GM21619 (cell line): ENCODE results near the gene TMED10.
"Not testable (repeated sequence)": the region's sequence is repeated elsewhere in the genome, so short reads cannot be mapped to it uniquely, and the experiment has no call there.

Source experiments
- ATAC-seq: cut with Tn5 transposase; IDR thresholded peaks from one replicate; pipeline ENCODE4 v1.9.1; 2021; ENCODE audit not compliant: unreplicated experiment

The TMED10 gene

GRCh38 chr14:75162631-75163030 lies 13.8 kb downstream of the TMED10 start:
- no peak for ATAC-seq

DNA sequence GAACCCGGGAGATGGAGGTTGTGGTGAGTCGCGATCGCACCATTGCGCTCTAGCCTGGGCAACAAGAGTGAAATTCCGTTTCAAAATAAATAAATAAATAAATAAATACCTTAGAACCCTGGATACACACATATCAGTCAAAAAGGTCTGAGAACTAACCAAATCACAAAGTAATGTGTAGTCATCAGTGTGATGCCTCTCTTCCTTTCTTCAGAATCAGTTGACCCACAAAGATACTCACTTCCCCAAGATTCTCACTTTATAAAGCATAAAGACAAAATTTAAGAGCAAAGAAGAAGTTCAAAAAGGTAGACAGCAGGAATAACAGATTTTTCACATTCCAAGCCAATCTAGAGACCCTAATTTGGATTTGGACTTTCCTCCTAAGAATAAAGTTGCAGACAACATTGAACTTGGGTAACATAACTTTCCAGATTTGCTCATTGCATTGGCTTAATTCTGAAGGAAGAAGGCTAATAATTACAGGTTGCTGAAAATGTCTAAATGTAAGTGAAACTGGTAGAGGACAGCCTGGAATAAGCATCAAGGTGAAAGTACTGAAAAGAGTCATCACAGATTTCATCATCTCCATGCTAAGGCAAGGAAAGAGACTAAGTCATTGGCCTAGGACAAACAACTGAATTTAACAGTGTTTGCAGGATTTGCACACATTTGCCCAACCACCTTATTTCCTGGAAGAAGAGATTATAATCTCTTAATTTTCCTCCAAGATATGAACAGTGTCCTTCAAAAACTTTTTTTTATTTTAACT lies 17.4 kb downstream of the TMED10 start:
- no peak for ATAC-seq

DNA sequence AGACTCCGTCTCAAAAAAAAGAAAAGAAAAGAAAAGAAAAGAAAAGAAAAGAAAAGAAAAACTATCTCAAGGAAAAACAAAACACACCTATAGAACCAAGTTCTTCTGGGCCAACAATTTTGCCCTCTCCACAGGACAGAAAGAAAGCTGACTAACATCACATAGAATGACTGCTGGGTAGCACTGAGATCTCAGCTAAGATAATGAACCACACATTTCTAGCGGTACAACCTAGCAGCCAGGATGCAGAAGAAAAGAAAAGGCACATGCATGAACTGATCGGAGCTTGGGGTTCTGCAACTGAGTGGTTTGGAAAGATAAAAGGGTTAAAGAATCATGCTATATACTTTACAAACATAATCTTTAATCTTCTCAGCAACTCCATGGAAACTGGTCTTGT lies 19.5 kb downstream of the TMED10 start:
- ATAC-seq = no peak

DNA sequence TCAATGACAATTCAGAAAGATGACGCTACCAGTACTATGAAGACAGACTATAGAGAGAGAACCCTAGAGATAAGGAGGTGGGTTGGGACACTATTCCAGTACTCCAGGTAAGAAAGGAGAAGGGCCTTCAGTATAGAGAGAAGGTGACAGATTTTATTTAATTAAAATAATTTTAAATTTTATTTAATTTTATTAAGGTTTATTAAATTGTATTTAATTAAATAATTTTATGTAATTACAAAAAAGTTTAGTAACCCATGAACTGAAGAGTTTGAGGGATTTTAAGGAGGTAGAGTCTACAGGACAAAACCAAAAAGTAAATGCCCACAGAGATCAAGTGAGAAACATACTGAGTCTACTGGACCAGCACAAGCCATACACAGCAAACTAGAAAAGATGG lies 20.3 kb downstream of the TMED10 start:
- no peak for ATAC-seq

DNA sequence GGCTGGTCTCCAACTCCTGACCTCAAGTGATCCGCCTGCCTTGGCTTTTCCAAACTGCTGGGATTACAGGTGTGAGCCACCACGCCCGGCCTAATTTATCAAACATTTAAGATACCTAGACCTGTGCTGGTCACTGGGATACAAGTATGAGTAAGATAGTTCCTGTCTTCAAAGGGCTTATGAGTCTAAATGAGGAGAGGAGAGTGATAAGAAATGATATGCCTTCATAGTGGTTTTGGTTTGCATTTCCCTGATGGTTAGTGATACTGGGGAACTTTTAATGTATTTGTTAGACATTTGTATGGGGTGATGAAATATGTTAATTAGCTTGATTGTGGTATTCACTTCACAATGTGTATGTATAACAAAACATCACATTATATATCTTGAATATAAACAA lies 21.2 kb downstream of the TMED10 start:
- ATAC-seq = no peak

DNA sequence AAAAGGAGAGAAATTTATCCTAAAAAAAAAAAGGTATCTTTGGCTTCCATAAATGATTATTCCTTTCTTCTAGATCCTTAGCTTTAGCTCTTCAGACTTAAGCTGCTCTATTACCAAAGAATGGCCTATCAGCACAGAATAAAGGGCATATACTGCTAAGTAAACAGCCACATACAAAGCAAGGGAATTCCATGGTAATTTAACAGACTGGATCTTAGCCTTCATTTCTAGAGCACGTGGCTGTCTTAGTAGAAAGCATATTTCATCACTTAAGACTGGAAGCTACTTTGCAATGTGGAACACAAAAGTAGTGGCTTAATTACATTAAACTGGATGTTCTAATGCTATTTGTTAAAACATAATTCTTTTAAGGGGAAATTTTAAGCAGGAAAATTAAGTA lies 23.1 kb downstream of the TMED10 start:
- ATAC-seq = no peak

GRCh38 chr14:75151851-75152250 lies 24.6 kb downstream of the TMED10 start:
- ATAC-seq = no peak

- not testable (repeated sequence) for ATAC-seq
Measured at GRCh38 chr14:75150637-75151036, 25.8 kb downstream of the TMED10 start.

- ATAC-seq = no peak
Measured at GRCh38 chr14:75150150-75150549, 26.3 kb downstream of the TMED10 start.

- ATAC-seq = no peak
Measured at GRCh38 chr14:75147423-75148071, 28.9 kb downstream of the TMED10 start.

GRCh38 chr14:75144944-75145343 lies 31.5 kb downstream of the TMED10 start:
- ATAC-seq = no peak

- ATAC-seq = no peak
Measured at GRCh38 chr14:75143761-75144527, 32.5 kb downstream of the TMED10 start.

DNA sequence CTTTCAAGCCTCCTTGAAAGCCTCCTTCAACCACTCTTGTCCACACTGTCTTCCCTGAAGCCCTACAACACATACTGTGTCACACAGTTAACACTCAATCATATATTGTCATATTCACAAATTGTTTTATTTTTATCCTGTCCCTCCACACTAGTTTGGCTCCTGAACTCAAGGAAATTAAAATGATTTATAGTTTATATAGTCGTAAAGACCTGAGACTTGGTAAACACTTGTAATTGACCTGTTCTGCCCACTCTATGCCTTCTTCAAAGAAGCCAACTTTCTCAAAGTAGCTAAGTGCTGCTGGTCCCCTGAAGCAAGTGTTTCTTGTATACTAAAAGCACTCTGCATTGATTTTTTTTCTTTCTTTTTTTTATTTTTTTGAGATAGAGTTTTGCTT lies 33.9 kb downstream of the TMED10 start:
- ATAC-seq = no peak

DNA sequence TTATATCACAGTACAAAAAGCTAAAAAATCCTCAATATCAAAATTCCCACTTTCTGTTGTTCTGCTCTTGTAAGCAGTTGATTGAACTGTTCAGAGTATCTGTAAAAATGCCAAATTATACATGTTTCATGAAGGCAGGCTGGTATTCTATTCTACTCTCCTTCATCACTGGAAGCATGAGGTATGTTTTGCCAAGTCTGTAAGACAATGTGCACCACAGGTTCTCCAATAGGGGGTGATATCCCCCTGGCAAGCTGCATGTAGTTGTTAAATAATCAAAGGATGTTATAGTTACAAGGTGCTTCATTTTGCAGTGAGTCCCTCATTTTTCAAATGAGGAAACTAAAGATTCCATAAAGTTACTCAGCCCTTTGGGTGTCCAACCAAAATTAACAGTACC lies 34.4 kb downstream of the TMED10 start:
- ATAC-seq = no peak

- ATAC-seq = no peak
Measured at GRCh38 chr14:75141062-75141461, 35.4 kb downstream of the TMED10 start.

- no peak for ATAC-seq
Measured at GRCh38 chr14:75140620-75141019, 35.8 kb downstream of the TMED10 start.

- ATAC-seq = no peak
Measured at GRCh38 chr14:75139185-75139584, 37.2 kb downstream of the TMED10 start.

- no peak for ATAC-seq
Measured at GRCh38 chr14:75138492-75138891, 37.9 kb downstream of the TMED10 start.

DNA sequence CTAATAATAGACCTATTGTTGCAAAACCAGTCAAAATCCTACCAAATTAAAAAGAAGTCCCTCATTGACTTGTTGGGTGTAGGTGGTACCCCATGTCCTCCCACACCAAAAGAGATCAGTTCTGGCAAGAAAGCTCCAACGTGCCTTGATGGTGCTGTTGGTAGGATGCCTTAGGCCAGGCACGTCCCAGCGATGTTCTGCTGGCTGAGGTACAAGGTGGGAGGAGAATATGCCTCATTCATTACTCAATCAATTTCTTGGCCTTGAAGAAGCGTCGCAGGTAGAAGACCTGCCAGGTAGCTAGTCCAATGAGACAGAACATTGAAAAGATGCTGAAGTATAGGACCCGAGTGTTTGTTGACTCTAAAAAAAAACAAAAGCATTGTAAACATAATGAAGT lies 41.8 kb downstream of the TMED10 start:
- no peak for ATAC-seq

DNA sequence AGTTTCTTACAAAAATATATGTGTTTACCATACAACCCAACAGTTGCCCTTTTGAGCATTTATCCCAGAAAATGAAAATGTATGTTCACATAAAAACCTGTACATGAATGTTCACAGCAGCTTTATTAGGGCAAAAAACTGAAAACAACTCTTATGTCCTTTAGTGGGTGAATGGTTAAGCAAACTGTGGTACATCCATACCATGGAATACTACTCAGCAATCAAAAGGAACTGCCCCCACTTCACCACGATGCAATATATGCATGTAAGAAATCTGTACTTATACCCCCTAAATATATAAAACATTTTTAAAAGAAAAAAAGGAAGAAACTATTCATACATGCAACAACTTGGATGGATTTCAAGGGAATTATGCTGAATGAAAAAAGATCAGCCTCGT lies 42.8 kb downstream of the TMED10 start:
- ATAC-seq = no peak

DNA sequence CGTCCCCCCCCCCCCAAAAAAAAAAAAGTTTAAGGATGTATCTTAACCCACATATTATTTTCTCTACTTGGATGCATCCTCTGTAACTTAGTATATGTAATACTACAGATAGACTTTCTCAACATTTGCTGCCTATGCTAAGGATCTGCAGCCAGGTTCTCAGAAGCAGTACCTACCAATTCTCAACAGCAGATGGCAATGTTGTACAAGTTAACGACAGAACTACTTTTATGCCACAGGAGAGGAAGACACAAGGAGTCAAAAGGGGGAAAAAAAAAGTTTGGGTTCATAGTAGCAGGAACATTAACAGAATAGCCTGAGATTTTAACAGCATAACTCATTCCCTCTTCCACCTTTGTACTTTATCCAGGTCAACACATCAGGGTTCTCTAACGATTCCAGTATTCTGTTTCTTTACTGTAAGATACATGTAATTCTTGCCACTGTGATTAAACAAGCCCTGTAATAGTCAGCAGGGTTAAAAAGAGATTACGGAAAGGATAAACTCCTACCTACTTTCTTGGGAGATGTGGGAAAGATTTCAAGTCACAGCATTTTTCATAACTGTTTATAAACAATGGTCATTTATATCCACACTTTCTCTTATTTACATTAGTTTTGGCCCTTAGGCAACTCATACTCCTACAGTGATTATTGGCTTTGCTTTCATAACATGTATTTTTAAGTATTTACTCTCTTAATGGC lies 43.9 kb downstream of the TMED10 start:
- no peak for ATAC-seq
